H7 (cell line): Measurements from ENCODE around the gene MANBA. TPM values are rescaled to one million over a fixed set of nuclear protein-coding genes. Genes with fewer than 3 reads are reported as not detected.

Source experiments
- total RNA-seq: library from RNA; depleted of rRNA; stranded (reverse); fragments of >200 nt; shearing (Covaris generic); gene quantifications from 2 replicates; pipeline ENCODE4 v1.2.3, GENCODE V29; 2014; rRNA removed

Gene MANBA
- total RNA-seq, 1 experiment from 2014 or later = 16.1 TPM

Other genes starting within 250 kb of the MANBA start
- gene UBE2D3, start 66.6 kb upstream of the MANBA start, total RNA-seq = 437 and 446 TPM in 2 replicates
- 36.8 and 41.3 TPM in 2 replicates for gene CISD2, start 108.0 kb upstream of the MANBA start, total RNA-seq